Endodermal cell (in vitro differentiated cells): ENCODE data around the gene KCNIP4. TPM values are rescaled to one million over a fixed set of nuclear protein-coding genes. Genes with fewer than 3 reads are reported as not detected.

Experiments
- DNase-seq: peaks from one replicate; pipeline ENCODE4 v3.0.0-alpha.2; 2017
- H3K27ac ChIP-seq: 2 replicates; pipeline ENCODE4 v1.5.1; 2013; ENCODE audit warnings: mild to moderate bottlenecking, low read depth, low read length, moderate library complexity
- H3K27me3 ChIP-seq: 2 replicates; pipeline ENCODE4 v1.6.1; 2013; ENCODE audit warnings: mild to moderate bottlenecking, low read length, moderate library complexity; ENCODE audit not compliant: insufficient read depth, control insufficient read depth, poor library complexity, severe bottlenecking
- H3K36me3 ChIP-seq: 2 replicates; pipeline ENCODE4 v1.7.0; 2013; ENCODE audit warnings: mild to moderate bottlenecking, low read length, moderate library complexity; ENCODE audit not compliant: control insufficient read depth, insufficient read depth
- H3K4me1 ChIP-seq: one replicate; pipeline ENCODE4 v1.7.0; 2013; ENCODE audit warnings: low read length; ENCODE audit not compliant: control insufficient read depth, insufficient read depth
- H3K4me3 ChIP-seq: 2 replicates; pipeline ENCODE4 v1.5.1; 2013; ENCODE audit warnings: mild to moderate bottlenecking, low read length, moderate library complexity
- H3K9ac ChIP-seq: 2 replicates; pipeline ENCODE4 v1.6.1; 2013; ENCODE audit warnings: mild to moderate bottlenecking, low read length, moderate library complexity; ENCODE audit not compliant: poor library complexity, severe bottlenecking; ENCODE audit errors: extremely low read depth
- H3K9me3 ChIP-seq: 2 replicates; pipeline ENCODE4 v1.6.1; 2013; ENCODE audit warnings: mild to moderate bottlenecking, low read length, moderate library complexity; ENCODE audit not compliant: control insufficient read depth
- H3K27ac Mint-ChIP-seq: 2 replicates; pipeline ENCODE4 v1.8.0; 2020; ENCODE audit warnings: mixed read lengths
- H3K27me3 Mint-ChIP-seq: 2 replicates; pipeline ENCODE4 v1.8.0; 2021; ENCODE audit warnings: mild to moderate bottlenecking, mixed read lengths; ENCODE audit not compliant: insufficient read depth
- H3K36me3 Mint-ChIP-seq: 2 replicates; pipeline ENCODE4 v1.8.0; 2020; ENCODE audit warnings: low read depth, mixed read lengths
- H3K4me1 Mint-ChIP-seq: 2 replicates; pipeline ENCODE4 v1.8.0; 2020; ENCODE audit warnings: mixed read lengths
- H3K4me3 Mint-ChIP-seq: 2 replicates; pipeline ENCODE4 v1.8.0; 2020; ENCODE audit warnings: mild to moderate bottlenecking, moderate library complexity, mixed read lengths
- H3K9me3 Mint-ChIP-seq: 2 replicates; pipeline ENCODE4 v1.8.0; 2020; ENCODE audit warnings: mild to moderate bottlenecking, mixed read lengths
- WGBS, 2 experiments: methylation state at CpG; one replicate each; pipeline versions ENCODE4 v1.1.5 to v1.1.7; 2013; ENCODE audit warnings: missing lambda C conversion rate in 2 of 2, mixed read lengths in 1 of 2; ENCODE audit not compliant: insufficient coverage in 1 of 2, insufficient read length in 1 of 2; 5-methylcytosine and 5-hydroxymethylcytosine counted together
- total RNA-seq, 2 donors: library from RNA; stranded (reverse); fragmentation: NEBNext Ultra II Directional in 1 of 2; extraction: Animal tissue kit (Norgen Biotek cat#: 25700) in 1 of 2; gene quantifications; 2 replicates in 1 of 2; 3 replicates in 1 of 2; pipeline ENCODE4 v1.2.1, GENCODE V29; 2021
- TF ChIP-seq, protein P1 (sequence below): fragments of 200-600 bp; sonication (generic); conservative IDR thresholded peaks from 2 replicates; pipeline ENCODE4 v1.5.0; 2021; ENCODE audit warnings: antibody characterized with exemption, mild to moderate bottlenecking

KCNIP4 gene
- total RNA-seq, 2 donors from 2014 or later: not detected

DNA sequence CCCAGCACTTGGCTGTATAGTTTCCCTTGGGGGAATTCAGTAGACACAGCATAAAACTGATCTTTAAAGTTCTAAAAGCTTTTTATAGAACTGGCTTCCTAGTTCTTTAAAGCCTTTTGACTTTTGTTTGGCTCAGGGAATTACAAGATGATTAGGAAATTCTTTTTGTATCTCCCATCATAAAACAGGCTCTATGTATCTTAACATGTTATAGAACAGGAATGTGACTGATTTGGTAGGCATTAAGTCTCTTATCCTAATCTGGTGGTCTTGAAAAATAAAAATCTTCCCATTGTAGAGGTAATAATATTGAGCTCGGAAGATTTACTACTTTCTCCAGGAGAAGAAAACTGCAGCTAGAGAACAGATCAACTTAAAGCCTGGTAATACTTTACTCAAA, 262.7 kb downstream of the KCNIP4 start:
- no peaks in the 10 kb centered on the region for H3K27me3 Mint-ChIP-seq
- DNase-seq: no peak
- Histone ChIP-seq H3K9me3 (no peaks in the 10 kb centered on the region), H3K27me3 (no peaks in the 10 kb centered on the region), H3K27ac (no peak overlapping the region), H3K36me3 (no peaks in the 10 kb centered on the region), H3K9ac (no peak overlapping the region), H3K4me1 (no peaks in the 10 kb centered on the region), H3K4me3 (no peak overlapping the region)
- no peaks in the 10 kb centered on the region for H3K36me3 Mint-ChIP-seq
- no peak overlapping the region for H3K4me3 Mint-ChIP-seq
- WGBS, 2 experiments: 94% methylated on average over 1 of the region's 1 CpG; no CpG with 5 or more reads in 1 of the 2 experiments
- H3K9me3 Mint-ChIP-seq: no peaks in the 10 kb centered on the region
- no peak overlapping the region for H3K27ac Mint-ChIP-seq
- TF ChIP-seq, protein P1, sequence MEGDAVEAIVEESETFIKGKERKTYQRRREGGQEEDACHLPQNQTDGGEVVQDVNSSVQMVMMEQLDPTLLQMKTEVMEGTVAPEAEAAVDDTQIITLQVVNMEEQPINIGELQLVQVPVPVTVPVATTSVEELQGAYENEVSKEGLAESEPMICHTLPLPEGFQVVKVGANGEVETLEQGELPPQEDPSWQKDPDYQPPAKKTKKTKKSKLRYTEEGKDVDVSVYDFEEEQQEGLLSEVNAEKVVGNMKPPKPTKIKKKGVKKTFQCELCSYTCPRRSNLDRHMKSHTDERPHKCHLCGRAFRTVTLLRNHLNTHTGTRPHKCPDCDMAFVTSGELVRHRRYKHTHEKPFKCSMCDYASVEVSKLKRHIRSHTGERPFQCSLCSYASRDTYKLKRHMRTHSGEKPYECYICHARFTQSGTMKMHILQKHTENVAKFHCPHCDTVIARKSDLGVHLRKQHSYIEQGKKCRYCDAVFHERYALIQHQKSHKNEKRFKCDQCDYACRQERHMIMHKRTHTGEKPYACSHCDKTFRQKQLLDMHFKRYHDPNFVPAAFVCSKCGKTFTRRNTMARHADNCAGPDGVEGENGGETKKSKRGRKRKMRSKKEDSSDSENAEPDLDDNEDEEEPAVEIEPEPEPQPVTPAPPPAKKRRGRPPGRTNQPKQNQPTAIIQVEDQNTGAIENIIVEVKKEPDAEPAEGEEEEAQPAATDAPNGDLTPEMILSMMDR: no peak
- no peaks in the 10 kb centered on the region for H3K4me1 Mint-ChIP-seq

DNA sequence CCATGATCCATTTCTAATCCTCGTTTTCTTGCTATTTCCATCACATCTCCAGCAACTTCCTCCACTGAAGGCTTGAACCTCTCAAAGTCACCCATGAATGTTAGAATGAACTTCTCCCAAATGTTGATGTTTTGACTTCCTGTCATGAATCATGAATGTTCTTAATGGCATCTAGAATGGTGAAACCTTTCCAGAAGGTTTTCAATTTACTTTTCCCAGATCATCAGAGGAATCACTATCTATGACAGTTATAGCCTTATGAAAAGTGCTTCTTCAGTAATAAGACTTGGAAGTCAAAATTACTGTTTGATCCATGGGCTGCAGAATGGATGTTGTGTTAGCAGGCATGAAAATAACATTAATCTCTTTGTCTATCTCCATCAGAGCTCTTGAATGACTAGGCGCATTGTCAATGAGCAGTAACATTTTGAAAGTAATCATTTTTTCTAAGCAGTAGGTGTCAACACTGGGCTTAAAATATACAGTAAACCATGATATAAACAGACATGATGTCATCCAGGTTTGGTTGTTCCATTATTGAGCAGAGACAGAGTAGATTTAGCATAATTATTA, 268.2 kb downstream of the KCNIP4 start:
- Mint-ChIP-seq H3K9me3 (no peaks in the 10 kb centered on the region), H3K27me3 (no peaks in the 10 kb centered on the region), H3K36me3 (no peaks in the 10 kb centered on the region), H3K4me1 (no peaks in the 10 kb centered on the region), H3K27ac (no peak overlapping the region), H3K4me3 (no peak overlapping the region)
- Histone ChIP-seq H3K9ac (no peak overlapping the region), H3K4me3 (no peak overlapping the region), H3K9me3 (no peaks in the 10 kb centered on the region), H3K27me3 (no peaks in the 10 kb centered on the region), H3K4me1 (no peaks in the 10 kb centered on the region), H3K27ac (no peak overlapping the region), H3K36me3 (no peaks in the 10 kb centered on the region)
- WGBS, 2 experiments: 93 to 100% methylated on average over 1 to 2 of the region's 2 CpGs
- DNase-seq: no peak
- TF ChIP-seq, protein P1: no peak

DNA sequence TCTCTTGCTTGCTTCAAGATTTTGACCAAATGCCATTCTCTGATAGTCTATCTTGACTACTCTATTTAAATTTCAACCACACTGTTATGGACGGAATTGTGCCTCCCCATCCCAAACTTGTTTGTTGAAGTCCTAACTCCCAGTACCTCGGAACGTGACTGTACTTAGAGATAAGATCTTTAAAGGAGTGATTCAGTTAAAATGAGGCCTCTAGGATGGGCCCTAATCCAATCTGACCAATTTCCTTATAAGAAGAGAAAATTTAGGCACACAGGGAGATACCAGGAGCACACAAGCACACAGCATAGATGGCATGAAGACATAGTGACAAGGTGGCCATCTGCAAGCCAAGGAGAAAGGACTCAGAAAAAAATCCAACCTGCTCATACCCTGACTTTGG, 269.9 kb downstream of the KCNIP4 start:
- H3K4me3 Mint-ChIP-seq: no peak overlapping the region
- Histone ChIP-seq H3K9me3 (no peaks in the 10 kb centered on the region), H3K27me3 (no peaks in the 10 kb centered on the region), H3K4me3 (no peak overlapping the region), H3K27ac (no peak overlapping the region), H3K4me1 (no peaks in the 10 kb centered on the region), H3K9ac (no peak overlapping the region), H3K36me3 (no peaks in the 10 kb centered on the region)
- H3K36me3 Mint-ChIP-seq: no peaks in the 10 kb centered on the region
- no peaks in the 10 kb centered on the region for H3K4me1 Mint-ChIP-seq
- H3K9me3 Mint-ChIP-seq: no peaks in the 10 kb centered on the region
- no peaks in the 10 kb centered on the region for H3K27me3 Mint-ChIP-seq
- no peak for DNase-seq
- 93% methylated on average over 3 of the region's 3 CpGs; no CpG with 5 or more reads in 1 of the 2 experiments for WGBS, 2 experiments
- no peak overlapping the region for H3K27ac Mint-ChIP-seq
- TF ChIP-seq, protein P1: no peak
